Omental fat pad (tissue), 4 donors: ENCODE results near the gene IL2RA. TPM values are rescaled to one million over a fixed set of nuclear protein-coding genes. Genes with fewer than 3 reads are reported as not detected.
A peak's percentile ranks its signal among the peaks of the same experiment; 100 is the strongest.

Experiments
- ATAC-seq: fragments of 150-250 bp; one replicate; pipeline ENCODE4 v1.9.1; 2016; ENCODE audit warnings: mild to moderate bottlenecking, moderate library complexity; ENCODE audit not compliant: low FRiP score
- DNase-seq: peaks from one replicate; pipeline ENCODE4 v3.0.0-alpha.2; 2019; ENCODE audit warnings: low spot score
- CTCF ChIP-seq, 3 donors: fragments of 450-650 bp; IDR thresholded peaks; one replicate each; pipeline ENCODE4 v1.5.1; 2016 to 2017; ENCODE audit warnings: antibody characterized with exemption in 3 of 3, mild to moderate bottlenecking in 3 of 3, moderate library complexity in 2 of 3
- total RNA-seq, 4 donors: library from RNA; depleted of rRNA; stranded (reverse); fragments of >200 nt; gene quantifications; one replicate each; pipeline ENCODE4 v1.1.0, GENCODE V29; 2016

The IL2RA gene
- total RNA-seq, 4 donors from 2014 or later: 0.69 to 25.0 (median 7.1) TPM

GRCh38 chr10:6091630-6092029 lies 29.5 kb upstream of the IL2RA start:
- no peak for TF ChIP-seq CTCF (IDR thresholded peaks at IDR 0.05)
- DNase-seq: no peak
- no peak for ATAC-seq

GRCh38 chr10:6089334-6090219 lies 27.4 kb upstream of the IL2RA start:
- TF ChIP-seq CTCF (IDR thresholded peaks at IDR 0.05): no peak
- ATAC-seq (peak; percentile 13), DNase-seq (no peak)

- ATAC-seq (peak; percentile 99), DNase-seq (peak; percentile 92)
- TF ChIP-seq CTCF (IDR thresholded peaks at IDR 0.05): peak in 2 of 3 donors; percentile 96 to 100
Observed at GRCh38 chr10:6088721-6089333, 26.7 kb upstream of the IL2RA start, which contains the start of gene RBM17. Gene RBM17 (plus strand): TSS chr10:6089034. CDS start chr10:6097066, 8,032 bp downstream.

- DNase-seq (peak; percentile 54), ATAC-seq (peak; percentile 65)
- peak in 1 of 3 donors; percentile 39 for TF ChIP-seq CTCF (IDR thresholded peaks at IDR 0.05)
Observed at GRCh38 chr10:6086375-6087233, 24.4 kb upstream of the IL2RA start.

- ATAC-seq: no peak
- TF ChIP-seq CTCF (IDR thresholded peaks at IDR 0.05): no peak
- DNase-seq: no peak
Observed at GRCh38 chr10:6083523-6084475, 21.6 kb upstream of the IL2RA start.
